ENCODE measurements around the gene PLEKHH3. TPM values are rescaled to one million over a fixed set of nuclear protein-coding genes. Genes with fewer than 3 reads are reported as not detected.

PLEKHH3 gene
- total and polyA plus RNA-seq, 9 donors, result 27.2 to 57.5 (median 42.4) TPM

DNA sequence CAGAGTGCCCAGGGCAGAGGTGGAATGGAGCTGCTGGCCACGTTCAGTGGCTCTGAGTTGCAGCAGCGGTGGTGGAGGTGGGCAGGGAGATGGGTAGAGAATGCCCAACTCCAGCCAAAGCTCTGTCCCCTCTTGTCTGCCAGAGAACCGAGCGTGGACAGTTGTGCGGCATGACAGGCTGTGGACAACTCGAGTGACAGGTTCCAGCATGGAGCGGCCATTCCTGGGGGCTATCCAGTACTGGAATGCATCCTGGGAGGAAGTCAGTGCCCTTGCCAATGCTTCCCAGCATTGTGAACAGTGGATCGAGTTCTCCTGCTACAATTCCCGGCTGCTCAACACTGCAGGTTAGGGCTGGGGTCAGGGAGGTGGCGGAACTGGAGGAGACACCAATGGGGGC is 13.8 kb upstream of the PLEKHH3 start:
- Histone ChIP-seq H3K4me3 (ENCODE audit: low read length) (no peak overlapping the region), H3K4me1 (ENCODE audit: control insufficient read depth, insufficient read depth, low read length) (peaks cover 7% of the 10 kb centered on the region), H3K27me3 (ENCODE audit: control insufficient read depth, insufficient read depth, low read length) (peaks cover 41% of the 10 kb centered on the region), H3K36me3 (ENCODE audit: control insufficient read depth, insufficient read depth, low read length) (peaks cover 23% of the 10 kb centered on the region), H3K27ac (ENCODE audit: low read length) (no peak overlapping the region), H3K9me3 (replicated peaks; ENCODE audit: control insufficient read depth, low read depth, low read length) (no peaks in the 10 kb centered on the region)
- no peak for DNase-seq
- WGBS (ENCODE audit: insufficient coverage), result 80% methylated on average over 10 of the region's 10 CpGs

- Histone ChIP-seq H3K9me3 (replicated peaks; ENCODE audit: control insufficient read depth, low read depth, low read length) (no peaks in the 10 kb centered on the region), H3K27ac (ENCODE audit: low read length) (no peak overlapping the region), H3K4me1 (ENCODE audit: control insufficient read depth, insufficient read depth, low read length) (peaks cover 22% of the 10 kb centered on the region), H3K36me3 (ENCODE audit: control insufficient read depth, insufficient read depth, low read length) (peaks cover 8% of the 10 kb centered on the region), H3K4me3 (ENCODE audit: low read length) (no peak overlapping the region), H3K27me3 (ENCODE audit: control insufficient read depth, insufficient read depth, low read length) (peaks cover 68% of the 10 kb centered on the region)
- DNase-seq, result no peak
- WGBS (ENCODE audit: insufficient coverage), result 51% methylated on average over 26 of the region's 27 CpGs
Measured at GRCh38 chr17:42687707-42688320, 11.0 kb upstream of the PLEKHH3 start.

DNA sequence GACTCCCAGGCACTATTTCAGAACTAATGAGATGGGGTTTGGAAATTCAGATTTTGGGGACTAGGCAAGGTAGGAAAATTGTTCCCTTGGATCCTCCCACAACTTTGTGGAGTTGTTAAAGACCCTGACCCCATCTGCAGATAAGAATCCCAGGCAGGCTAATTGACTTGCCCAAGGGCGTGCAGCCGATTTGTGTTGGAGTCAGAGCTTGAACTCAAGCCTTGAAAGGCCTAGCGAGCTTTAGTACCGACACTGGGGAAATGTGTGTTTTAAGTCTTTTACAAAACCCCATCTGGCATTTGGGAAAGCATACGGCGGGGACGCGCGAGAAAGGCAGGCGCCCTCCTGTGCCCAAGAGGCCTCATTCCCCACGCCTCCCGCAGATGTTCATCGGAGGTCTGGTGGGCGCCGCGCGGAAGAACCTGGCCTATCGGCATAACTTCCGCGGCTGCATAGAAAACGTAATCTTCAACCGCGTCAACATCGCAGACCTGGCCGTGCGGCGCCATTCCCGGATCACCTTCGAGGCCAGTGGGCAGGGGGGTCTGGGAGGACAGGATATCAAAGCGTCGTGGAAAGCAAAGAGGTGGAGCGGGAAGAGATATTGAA is 9.8 kb upstream of the PLEKHH3 start:
- Histone ChIP-seq H3K27ac (ENCODE audit: low read length) (no peak overlapping the region), H3K9me3 (replicated peaks; ENCODE audit: control insufficient read depth, low read depth, low read length) (no peaks in the 10 kb centered on the region), H3K36me3 (ENCODE audit: control insufficient read depth, insufficient read depth, low read length) (peaks cover 2% of the 10 kb centered on the region), H3K4me3 (ENCODE audit: low read length) (no peak overlapping the region), H3K4me1 (ENCODE audit: control insufficient read depth, insufficient read depth, low read length) (peaks cover 32% of the 10 kb centered on the region), H3K27me3 (ENCODE audit: control insufficient read depth, insufficient read depth, low read length) (peaks cover 78% of the 10 kb centered on the region)
- WGBS (ENCODE audit: insufficient coverage), result 51% methylated on average over 31 of the region's 32 CpGs
- no peak for DNase-seq

DNA sequence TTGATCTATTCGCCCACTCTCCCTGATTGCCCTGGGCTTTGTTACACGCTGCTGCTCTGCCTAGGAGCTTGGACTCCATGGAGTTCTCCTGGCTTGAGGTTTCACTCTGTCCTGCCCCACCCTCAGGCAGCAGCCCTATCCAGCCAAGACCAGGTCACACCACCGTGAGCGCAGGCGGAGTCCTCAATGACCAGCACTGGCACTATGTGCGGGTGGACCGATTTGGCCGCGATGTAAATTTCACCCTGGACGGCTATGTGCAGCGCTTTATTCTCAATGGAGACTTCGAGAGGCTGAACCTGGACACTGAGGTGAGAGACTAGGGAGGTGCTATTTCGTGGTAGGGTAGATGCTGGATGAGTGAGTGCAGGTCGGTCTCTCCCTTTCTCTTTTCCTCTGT is 9.0 kb upstream of the PLEKHH3 start:
- no peak overlapping the region for H3K27ac ChIP-seq (ENCODE audit: low read length)
- H3K4me3 ChIP-seq (ENCODE audit: low read length), result no peak overlapping the region
- peaks cover 2% of the 10 kb centered on the region for H3K36me3 ChIP-seq (ENCODE audit: control insufficient read depth, insufficient read depth, low read length)
- 55% methylated on average over 8 of the region's 14 CpGs for WGBS (ENCODE audit: insufficient coverage)
- peaks cover 84% of the 10 kb centered on the region for H3K27me3 ChIP-seq (ENCODE audit: control insufficient read depth, insufficient read depth, low read length)
- DNase-seq, result no peak
- no peaks in the 10 kb centered on the region for H3K9me3 ChIP-seq (replicated peaks; ENCODE audit: control insufficient read depth, low read depth, low read length)
- H3K4me1 ChIP-seq (ENCODE audit: control insufficient read depth, insufficient read depth, low read length), result peaks cover 36% of the 10 kb centered on the region

DNA sequence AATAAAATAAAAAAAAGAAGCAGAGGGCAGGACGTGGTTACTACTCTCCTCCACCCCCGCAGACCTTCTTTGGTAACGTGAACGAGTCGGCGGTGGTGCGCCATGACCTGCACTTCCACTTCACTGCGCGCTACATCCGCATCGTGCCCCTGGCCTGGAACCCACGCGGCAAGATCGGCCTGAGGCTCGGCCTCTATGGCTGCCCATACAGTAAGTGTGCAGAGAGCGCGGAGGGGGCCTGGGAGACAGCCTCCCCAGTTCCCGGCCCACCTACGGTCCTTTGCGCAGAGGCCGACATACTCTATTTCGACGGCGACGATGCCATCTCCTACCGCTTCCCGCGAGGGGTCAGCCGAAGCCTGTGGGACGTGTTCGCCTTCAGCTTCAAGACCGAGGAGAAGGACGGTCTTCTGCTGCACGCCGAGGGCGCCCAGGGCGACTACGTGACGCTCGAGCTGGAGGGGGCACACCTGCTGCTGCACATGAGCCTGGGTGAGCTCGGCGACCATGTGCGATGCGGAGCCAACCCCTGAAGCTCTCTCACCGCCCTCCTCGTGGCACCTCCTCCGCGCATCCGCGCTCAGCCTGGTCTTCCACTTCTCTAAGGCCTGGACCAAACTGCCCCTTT is 8.2 kb upstream of the PLEKHH3 start:
- DNase-seq, result no peak
- no peak overlapping the region for H3K27ac ChIP-seq (ENCODE audit: low read length)
- H3K27me3 ChIP-seq (ENCODE audit: control insufficient read depth, insufficient read depth, low read length), result peaks cover 84% of the 10 kb centered on the region
- H3K4me1 ChIP-seq (ENCODE audit: control insufficient read depth, insufficient read depth, low read length), result peaks cover 43% of the 10 kb centered on the region
- H3K9me3 ChIP-seq (replicated peaks; ENCODE audit: control insufficient read depth, low read depth, low read length), result no peaks in the 10 kb centered on the region
- WGBS (ENCODE audit: insufficient coverage), result 60% methylated on average over 50 of the region's 50 CpGs
- no peak overlapping the region for H3K4me3 ChIP-seq (ENCODE audit: low read length)
- peaks cover 2% of the 10 kb centered on the region for H3K36me3 ChIP-seq (ENCODE audit: control insufficient read depth, insufficient read depth, low read length)

DNA sequence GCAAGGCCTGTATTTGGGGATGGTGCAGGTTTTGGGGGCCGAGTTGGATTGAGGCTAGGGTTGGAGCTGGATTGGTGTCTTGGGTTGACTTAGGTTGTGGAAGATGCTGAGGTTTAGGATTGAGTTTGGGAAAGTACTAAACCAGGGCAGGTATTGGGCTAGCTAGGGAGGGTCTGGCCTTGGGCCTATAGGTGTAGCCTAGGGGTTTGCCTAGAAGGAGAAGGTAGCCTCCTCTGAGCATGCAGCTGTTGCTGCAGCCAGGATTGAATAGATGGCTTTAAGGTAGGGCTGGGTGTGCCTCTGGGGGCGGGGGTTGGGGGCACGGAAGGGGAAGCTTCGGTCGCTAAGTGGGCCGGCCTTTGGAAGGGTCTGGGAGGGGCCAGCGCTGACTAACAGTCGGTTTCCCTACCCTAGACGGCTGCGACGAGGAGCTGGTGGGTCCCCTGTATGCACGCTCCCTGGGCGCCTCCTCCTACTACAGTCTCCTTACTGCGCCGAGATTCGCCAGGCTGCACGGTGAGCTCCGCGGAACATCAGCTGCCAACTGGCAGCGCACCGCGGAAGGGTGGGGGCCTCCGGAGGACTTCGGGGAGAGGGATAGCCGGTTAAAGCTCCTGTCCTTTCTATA is 6.7 kb upstream of the PLEKHH3 start:
- peak overlapping the region; percentile 82 for H3K27ac ChIP-seq (ENCODE audit: low read length)

GRCh38 chr17:42682722-42683403 is 6.1 kb upstream of the PLEKHH3 start:
- DNase-seq, result peak; percentile 79
- Histone ChIP-seq H3K4me3 (ENCODE audit: low read length) (peak overlapping the region; percentile 53), H3K27me3 (ENCODE audit: control insufficient read depth, insufficient read depth, low read length) (peaks cover 66% of the 10 kb centered on the region), H3K4me1 (ENCODE audit: control insufficient read depth, insufficient read depth, low read length) (peaks cover 59% of the 10 kb centered on the region), H3K9me3 (replicated peaks; ENCODE audit: control insufficient read depth, low read depth, low read length) (no peaks in the 10 kb centered on the region), H3K36me3 (ENCODE audit: control insufficient read depth, insufficient read depth, low read length) (peaks cover 2% of the 10 kb centered on the region), H3K27ac (ENCODE audit: low read length) (peak overlapping the region; percentile 82)
- 1% methylated on average over 33 of the region's 34 CpGs for WGBS (ENCODE audit: insufficient coverage)

More for the DNA sequence above, 6.7 kb upstream of the PLEKHH3 start:
- Histone ChIP-seq H3K36me3 (ENCODE audit: control insufficient read depth, insufficient read depth, low read length) (peaks cover 2% of the 10 kb centered on the region), H3K4me3 (ENCODE audit: low read length) (peak overlapping the region; percentile 53), H3K27me3 (ENCODE audit: control insufficient read depth, insufficient read depth, low read length) (peaks cover 73% of the 10 kb centered on the region), H3K9me3 (replicated peaks; ENCODE audit: control insufficient read depth, low read depth, low read length) (no peaks in the 10 kb centered on the region), H3K4me1 (ENCODE audit: control insufficient read depth, insufficient read depth, low read length) (peaks cover 56% of the 10 kb centered on the region)
- 3% methylated on average over 24 of the region's 25 CpGs for WGBS (ENCODE audit: insufficient coverage)
- DNase-seq, result peak; percentile 68

DNA sequence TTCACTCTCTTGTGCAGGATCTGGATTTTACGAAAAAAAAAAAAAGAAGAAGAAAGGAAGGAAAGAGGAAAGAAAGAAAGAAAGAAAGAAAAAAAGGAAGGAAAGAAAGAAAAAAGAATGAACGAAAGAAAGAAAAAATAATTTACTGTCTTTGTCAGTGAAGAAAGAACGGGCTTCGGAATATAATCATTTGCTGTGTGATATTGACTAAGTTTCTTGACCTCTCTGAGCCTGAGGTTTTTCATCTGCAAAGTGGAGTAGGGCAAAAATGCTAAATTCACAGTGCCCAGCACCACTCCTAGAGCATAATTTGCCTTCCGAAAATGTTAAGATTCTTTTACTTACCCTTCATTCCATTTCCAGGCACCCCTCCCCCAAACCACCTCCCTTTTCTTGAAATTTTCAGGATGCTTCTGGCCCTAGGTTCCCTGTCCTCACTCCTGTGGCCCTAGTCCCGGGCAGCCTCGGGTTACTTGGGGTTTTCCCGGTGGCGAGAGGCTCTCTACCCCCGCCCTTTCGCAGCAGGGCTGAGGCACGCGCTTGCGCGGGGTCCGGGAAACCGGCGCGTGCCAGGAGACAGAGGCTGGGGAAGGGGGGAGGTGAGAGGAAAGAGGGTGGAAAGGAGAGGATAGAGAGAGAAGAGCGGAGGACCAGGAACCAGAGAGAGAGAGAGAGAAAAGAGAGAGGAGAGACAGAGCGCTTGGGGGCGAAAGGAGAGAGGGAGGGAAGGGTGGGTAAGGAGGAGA is 5.4 kb upstream of the PLEKHH3 start, which contains the start of gene CNTNAP1:
TSS of gene CNTNAP1 (plus strand) at position 556 of the 746 bp plus-strand sequence. CDS start 299 bp downstream, outside the sequence.
- WGBS (ENCODE audit: insufficient coverage), result 1% methylated on average over 18 of the region's 22 CpGs
- Histone ChIP-seq H3K36me3 (ENCODE audit: control insufficient read depth, insufficient read depth, low read length) (peaks cover 2% of the 10 kb centered on the region), H3K4me1 (ENCODE audit: control insufficient read depth, insufficient read depth, low read length) (peaks cover 66% of the 10 kb centered on the region), H3K27me3 (ENCODE audit: control insufficient read depth, insufficient read depth, low read length) (peaks cover 59% of the 10 kb centered on the region), H3K9me3 (replicated peaks; ENCODE audit: control insufficient read depth, low read depth, low read length) (no peaks in the 10 kb centered on the region), H3K27ac (ENCODE audit: low read length) (peak within 1 kb of the TSS; percentile 82), H3K4me3 (ENCODE audit: low read length) (peak within 1 kb of the TSS; percentile 53)
- DNase-seq, result peak; percentile 89

- 38% methylated on average over 18 of the region's 20 CpGs for WGBS (ENCODE audit: insufficient coverage)
- DNase-seq, result peak; percentile 67
- H3K4me3 ChIP-seq (ENCODE audit: low read length), result peak overlapping the region; percentile 34
- peaks cover 44% of the 10 kb centered on the region for H3K27me3 ChIP-seq (ENCODE audit: control insufficient read depth, insufficient read depth, low read length)
- no peaks in the 10 kb centered on the region for H3K9me3 ChIP-seq (replicated peaks; ENCODE audit: control insufficient read depth, low read depth, low read length)
- peaks cover 64% of the 10 kb centered on the region for H3K4me1 ChIP-seq (ENCODE audit: control insufficient read depth, insufficient read depth, low read length)
- H3K27ac ChIP-seq (ENCODE audit: low read length), result peak overlapping the region; percentile 98
- no peaks in the 10 kb centered on the region for H3K36me3 ChIP-seq (ENCODE audit: control insufficient read depth, insufficient read depth, low read length)
Measured at GRCh38 chr17:42680331-42680808, 3.6 kb upstream of the PLEKHH3 start.

Data from muscle of leg (tissue), 11 donors.